Activated gamma-delta T cell (primary cell): ENCODE data around the gene SIN3A.
A peak's percentile ranks its signal among the peaks of the same experiment; 100 is the strongest.
"Not testable (repeated sequence)": the region's sequence is repeated elsewhere in the genome, so short reads cannot be mapped to it uniquely, and the experiment has no call there.

Experiments used
- DNase-seq: peaks from one replicate; lab custom pipeline; 2025; lab: John Stamatoyannopoulos, UW
- total RNA-seq, 2 donors: gene quantifications; one replicate each; lab custom pipeline; 2026; lab: John Stamatoyannopoulos, UW

Gene SIN3A
- total RNA-seq = 118 to 134 reads per million in 2 donors

- DNase-seq = peak; percentile 90
Measured at GRCh38 chr15:75451674-75452363, at the start of gene SIN3A. SIN3A (minus strand) TSS chr15:75451690; CDS start chr15:75430375, 21,315 bp downstream.

GRCh38 chr15:75493732-75494131, 42.2 kb upstream of the SIN3A start:
- no peak for DNase-seq

- DNase-seq = no peak
Measured at GRCh38 chr15:75483961-75484360, 32.5 kb upstream of the SIN3A start.

DNA sequence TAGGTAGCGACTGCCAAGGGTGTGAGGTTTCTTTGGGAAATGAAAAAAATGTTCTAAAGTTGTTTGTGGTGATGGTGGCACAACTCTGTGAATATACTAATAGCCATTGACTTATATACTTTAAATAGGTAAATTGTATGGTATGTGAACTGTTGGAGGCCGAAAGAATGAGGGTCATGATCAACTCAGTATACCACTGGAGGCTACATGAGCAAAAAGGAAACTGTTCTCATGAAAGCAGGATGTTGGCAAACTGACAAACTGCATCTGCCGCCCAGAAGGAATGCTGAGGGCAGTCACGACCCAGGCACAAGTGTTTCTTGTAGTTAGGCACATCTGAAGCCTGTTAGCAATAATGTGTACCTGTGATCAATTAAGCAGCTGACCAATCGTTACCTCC, 32.1 kb upstream of the SIN3A start:
- DNase-seq = not testable (repeated sequence)

- no peak for DNase-seq
Measured at GRCh38 chr15:75483106-75483505, 31.6 kb upstream of the SIN3A start.

GRCh38 chr15:75480463-75480862, 29.0 kb upstream of the SIN3A start:
- not testable (repeated sequence) for DNase-seq

GRCh38 chr15:75479670-75480069, 28.2 kb upstream of the SIN3A start:
- DNase-seq = no peak

GRCh38 chr15:75477094-75477493, 25.6 kb upstream of the SIN3A start:
- DNase-seq = not testable (repeated sequence)

GRCh38 chr15:75468913-75469598, 17.6 kb upstream of the SIN3A start:
- no peak for DNase-seq

DNA sequence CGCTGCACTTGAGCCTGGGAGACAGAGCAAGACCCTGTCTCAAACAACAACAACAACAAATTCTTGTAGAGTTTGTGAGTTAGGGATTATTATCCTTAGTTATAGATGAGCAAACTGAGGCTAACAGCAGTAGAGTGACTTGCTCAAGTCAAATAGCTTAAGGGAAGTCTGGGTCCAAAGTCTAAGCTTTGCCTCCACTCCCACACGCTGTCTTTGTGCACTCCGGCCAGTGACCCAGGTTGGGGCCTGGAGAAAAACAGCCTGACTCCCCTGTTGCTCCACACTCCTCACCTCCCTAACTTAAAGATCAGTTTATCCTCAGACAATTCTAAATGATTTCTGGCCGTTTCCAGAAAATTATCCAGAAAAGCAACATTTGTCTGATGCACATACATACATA, 9.2 kb upstream of the SIN3A start:
- no peak for DNase-seq

DNA sequence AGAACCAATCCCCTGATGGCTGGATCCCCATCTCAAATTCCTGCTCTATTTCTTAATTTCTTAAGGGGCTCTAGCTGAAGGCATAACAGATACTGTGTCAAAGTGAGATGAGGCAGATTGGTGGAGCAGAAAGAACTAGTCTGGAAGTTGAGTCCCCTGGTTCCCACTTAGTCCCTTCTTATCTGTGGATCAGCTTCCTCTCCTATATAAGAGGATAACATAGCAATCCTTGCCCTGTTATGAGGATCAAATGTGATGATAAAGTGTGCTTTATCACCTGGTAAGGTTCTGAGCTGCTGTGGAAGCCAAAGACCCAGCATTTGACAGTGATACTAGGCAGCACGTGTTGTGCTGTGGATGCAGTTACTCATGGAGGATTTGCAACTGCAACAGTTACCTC, 8.1 kb upstream of the SIN3A start:
- DNase-seq = no peak

DNA sequence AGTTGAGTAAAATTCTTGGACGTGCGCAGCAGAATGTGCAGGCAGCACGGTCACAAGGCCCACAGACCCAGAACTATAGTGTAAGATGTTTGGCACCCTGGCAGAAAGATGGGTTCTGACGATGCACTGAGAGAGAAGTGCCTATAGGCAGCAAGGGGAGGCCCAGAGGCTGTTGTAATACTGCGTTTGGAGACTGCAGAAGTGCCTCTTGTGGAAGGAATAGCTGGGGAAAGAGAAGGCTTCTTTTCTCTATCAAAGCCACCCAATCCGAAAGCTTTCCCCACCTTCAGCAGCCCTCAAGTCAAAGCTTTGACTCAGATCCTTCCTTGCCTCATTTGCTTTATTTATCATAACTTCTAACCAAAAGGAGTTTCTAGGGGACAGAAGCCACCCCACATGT, 5.2 kb upstream of the SIN3A start:
- no peak for DNase-seq

DNA sequence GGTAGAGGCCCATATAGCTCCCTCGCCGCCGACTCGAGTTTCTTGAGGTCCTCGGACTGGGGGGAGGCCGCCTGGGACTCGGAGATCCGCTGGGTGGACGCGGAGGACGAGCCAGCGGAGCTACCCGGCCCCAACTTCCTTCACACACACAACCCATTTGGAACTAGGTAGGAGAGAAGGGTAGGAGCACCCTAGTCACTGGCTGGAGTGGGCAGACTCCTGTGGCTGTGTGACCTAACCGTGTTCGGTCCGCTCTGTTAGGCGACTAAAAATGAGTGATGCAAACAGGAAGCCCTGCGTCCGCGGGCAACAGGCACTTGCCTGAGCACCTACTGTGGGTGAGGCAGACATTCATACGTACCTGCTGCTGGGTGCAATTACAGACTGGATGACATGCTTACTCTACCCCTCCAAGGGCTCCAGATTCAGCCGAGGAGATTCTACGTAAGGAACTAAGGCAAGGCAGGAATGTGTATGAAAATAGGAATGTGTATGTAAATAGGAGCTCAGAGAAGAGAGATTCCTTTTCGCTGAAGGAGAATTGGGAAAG, 4.6 kb upstream of the SIN3A start:
- DNase-seq = peak; percentile 22

- peak; percentile 68 for DNase-seq
Measured at GRCh38 chr15:75455424-75455981, 4.0 kb upstream of the SIN3A start.

DNA sequence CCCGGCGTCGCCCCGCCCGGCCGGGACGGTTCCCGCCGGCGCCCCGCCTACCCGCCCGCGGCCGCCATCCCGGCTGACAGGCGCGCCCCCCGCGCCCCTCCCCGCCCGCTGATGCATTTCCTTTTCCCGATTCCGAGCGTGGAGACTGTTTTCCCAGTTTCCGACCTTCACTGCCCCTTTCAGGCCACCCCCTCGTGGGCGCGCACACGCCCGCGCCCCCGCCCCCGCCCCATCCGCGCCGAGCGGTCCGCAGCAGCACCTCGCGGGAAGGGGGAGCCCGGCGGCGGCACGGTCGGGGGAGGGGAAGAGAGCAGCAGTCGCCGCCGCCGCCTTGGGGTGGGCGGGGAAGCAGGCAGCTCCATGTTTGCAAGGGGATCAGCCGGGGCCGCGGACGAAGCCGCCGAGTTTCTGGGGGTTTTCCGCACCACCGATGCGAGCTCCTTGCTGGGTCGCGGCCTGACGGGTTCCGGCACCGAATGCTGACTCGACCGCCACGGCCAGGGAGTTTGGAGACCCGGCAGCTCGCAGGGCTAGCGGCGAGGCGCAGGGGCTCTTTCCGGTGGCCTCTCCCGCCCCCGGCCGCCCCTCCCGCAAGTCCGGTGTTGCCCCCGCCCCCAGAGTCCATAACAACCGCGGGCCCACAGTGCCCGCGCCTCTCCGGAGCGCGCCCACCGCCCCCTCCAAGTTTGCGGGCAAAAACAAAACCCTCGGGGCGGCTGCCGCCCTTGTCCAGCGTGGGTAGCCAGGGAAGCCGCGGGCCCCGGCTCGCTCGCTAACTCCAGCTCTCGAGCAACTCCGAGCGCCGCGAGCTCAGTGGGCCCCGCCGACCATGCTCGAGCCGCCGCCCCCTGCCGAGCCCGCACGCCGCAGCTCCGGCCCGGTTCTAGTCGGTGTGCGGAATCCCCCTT, 3.2 kb upstream of the SIN3A start:
- DNase-seq = peak; percentile 77

DNA sequence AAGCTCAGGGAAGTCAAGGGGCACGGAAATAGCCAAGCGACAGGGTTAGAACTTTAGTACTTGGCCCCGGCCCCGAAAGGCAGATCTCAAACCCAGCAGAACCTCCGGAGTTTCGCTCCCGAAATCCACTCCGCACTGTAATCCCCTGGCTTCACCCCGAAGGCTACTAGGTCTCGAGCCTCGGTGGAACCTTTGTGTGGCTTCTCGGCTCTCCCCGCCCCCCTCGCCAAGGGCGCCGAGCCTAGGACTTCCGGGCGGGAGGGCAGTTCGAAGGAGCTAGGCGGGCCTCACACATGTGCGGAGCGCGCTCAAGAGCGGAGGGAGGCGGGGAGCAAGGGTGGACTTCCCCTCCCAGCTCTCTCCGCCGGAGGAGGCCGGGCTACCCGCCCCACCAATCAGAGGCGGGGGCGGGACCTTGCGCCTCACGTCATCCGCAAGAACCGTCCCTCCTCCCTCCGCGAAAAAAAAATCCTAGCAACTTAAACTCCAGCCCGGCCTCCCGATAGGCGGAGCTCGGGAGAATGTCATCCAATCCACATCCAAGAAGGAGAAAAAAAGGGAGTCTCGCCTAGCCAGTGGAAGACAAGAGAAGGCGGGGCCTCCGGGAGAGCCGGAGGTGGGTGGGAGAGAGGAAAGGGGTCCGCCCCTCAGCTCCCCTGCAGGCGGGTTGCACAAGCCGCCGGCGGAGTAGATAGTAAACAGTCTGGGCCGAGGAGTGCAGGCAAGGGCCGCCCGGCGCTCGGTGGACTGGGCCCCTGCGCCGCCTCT, 2.4 kb upstream of the SIN3A start:
- peak; percentile 90 for DNase-seq

GRCh38 chr15:75452865-75453702, 1.6 kb upstream of the SIN3A start:
- DNase-seq = peak; percentile 14

GRCh38 chr15:75452364-75452864, 924 bp upstream of the SIN3A start:
- peak; percentile 27 for DNase-seq

DNA sequence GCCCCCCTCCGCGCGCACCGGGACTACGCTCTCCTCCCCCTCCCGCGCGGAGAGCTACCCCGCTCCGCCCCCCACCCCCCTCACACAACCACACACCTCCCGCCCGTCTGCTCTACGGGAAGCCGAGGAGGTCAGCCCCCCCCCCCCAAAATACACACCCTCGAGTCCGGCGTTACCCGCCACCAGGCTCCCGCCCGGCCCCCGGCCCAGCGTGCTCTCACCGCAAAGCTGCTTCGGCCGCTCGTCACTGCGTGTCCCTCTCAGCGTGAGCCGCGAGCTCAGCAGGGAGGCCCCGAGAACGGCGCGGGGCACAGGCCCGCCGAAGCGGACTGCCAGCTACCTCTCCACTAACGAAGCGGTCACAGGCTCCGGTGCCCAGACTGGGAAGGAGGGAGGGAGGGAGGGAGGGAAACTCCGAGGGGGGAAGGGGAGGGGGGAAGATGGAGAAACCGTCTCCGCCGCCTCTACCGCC, 252 bp downstream of the SIN3A start:
- DNase-seq = no peak
